HG03442 (cell line): Measurements from ENCODE around the gene ZNF488.

Source experiments
- ATAC-seq: cut with Tn5 transposase; IDR thresholded peaks from one replicate; pipeline ENCODE4 v1.9.1; 2021; ENCODE audit warnings: mild to moderate bottlenecking, moderate library complexity; ENCODE audit not compliant: unreplicated experiment

Gene ZNF488

DNA sequence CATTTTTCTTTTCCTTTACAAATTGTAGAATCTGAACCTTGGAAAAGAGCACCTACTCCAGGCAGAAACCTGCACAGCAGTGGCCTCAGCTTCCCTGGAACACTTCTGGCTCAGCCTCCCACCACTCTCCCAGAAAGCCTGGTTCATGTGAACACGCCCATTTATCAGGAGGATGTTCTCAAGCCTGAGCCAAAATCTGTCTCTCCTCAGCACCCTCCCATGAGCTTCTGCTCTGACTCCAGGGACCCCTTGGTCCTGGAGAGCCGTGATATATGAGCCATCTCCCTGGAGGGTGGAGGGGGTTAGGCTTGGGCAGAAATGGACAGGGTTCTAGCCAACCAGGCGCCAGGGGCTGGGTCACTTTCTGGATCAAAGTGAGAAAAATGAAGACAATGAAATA, 51.7 kb downstream of the ZNF488 start:
- ATAC-seq, result no peak

DNA sequence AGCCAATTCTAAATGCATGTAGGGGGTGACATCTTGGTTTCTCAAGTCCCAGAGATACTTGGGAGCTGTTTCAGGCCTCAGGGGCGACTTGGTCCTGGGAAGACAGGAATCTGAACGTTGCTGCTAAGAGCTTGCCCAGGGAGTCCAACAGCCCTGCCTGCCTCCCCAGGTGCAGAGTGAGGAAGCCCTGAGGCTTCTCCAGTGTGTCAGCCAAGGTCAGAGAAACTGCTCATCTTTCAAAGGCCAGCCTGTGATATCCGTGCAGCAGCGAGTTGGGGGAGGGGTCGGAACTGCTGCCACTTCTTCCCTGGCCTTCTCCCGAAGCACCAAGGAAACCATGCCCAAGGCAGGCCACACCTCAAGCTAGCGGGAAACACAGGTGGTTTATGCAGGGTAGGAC, 52.1 kb downstream of the ZNF488 start:
- no peak for ATAC-seq

DNA sequence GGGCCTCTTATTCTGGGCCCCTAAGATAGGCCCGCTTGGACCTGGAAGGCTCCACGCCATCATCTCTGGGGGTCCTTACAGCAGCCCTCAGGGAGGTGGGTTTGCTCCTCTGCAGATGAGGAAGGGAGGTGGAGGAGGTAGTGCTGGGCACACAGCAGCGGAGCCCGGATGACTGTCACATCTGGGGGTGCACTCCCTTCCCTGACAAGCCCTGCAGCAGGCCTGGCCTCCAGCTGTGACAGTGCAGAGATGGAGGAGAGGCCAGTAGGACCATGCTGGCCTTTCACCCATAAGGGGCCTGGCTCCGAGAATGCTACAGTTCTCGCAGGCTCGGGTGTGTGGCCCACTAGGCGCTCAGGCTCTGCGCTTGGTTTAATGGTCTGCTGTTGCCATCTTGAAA, 52.6 kb downstream of the ZNF488 start:
- no peak for ATAC-seq

DNA sequence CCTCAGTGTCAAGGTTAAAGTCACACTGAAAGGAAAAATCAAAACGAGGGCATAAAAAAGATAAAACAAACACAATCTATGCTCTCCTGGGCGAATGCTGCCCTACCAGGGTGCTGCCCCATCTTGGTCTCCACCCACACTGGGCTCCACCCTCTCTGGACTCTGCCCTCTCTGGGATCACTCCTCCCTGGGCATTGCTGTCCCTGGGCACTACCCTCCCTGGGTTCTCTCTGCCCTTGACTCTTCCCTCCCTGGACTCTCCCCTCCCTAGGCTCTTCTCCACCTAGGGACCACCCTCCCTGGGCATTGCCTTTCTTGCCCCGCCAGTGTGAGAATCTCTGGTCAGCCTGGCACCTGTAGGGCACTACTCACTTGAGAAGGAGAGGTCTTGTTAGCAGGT, 53.3 kb downstream of the ZNF488 start:
- ATAC-seq, result no peak

DNA sequence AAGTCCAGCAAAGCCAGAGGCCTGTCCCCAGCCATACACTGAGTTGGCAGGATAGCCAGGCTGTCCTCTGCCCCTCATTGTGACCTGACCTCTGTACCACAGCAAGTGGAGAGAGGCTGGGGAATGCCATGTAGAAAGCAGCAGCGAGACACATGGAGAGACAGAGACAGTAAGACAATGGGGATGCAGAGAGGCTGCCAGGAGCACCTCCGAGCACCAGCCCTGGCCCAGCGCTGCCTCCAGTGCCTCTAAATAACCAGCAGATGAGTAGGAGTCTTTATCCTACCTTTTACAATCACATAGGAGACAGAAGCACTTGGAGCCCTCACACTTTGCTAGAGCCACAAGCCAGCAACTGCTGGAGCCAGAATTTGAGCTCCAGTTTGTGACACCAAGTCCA, 53.7 kb downstream of the ZNF488 start:
- no peak for ATAC-seq

DNA sequence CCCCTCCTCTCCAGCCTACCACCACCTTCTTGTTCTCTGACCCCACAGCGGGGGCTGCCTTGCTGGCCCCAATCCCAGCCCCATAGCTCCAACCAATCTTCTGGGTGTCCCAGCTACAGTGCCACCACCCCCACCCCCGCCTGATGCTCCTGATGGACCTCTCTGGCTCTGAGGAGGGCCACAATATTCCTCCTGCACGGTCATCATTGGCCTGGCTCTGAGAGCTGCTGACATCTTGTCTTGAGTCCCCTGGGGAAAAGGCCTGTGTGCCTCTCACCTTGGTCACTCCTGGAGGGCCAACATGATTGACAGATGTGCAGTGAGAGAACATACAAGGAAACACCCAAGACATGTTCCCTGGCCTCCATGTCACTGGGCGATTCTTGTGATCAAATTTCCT, 54.2 kb downstream of the ZNF488 start:
- no peak for ATAC-seq

DNA sequence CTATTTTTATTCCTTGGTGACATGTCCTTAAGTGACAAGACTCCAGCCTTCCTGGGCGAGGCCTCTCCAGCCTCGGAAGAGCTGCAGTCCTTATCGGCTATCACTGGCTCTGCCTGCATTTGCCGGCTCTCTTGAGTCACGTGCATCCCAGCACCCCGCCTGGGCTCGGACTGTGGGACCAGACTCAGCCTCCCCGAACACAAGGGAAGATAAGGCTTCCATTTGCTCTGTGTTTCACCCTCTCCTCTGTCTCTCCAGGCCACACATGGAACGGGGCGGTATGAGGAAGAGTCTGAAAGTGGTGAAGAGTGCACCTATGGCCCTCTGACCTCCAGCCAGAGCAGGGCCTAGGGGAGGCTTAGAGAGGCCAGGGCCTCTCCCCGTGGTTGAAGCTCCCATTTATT, 57.2 kb downstream of the ZNF488 start:
- ATAC-seq, result no peak

DNA sequence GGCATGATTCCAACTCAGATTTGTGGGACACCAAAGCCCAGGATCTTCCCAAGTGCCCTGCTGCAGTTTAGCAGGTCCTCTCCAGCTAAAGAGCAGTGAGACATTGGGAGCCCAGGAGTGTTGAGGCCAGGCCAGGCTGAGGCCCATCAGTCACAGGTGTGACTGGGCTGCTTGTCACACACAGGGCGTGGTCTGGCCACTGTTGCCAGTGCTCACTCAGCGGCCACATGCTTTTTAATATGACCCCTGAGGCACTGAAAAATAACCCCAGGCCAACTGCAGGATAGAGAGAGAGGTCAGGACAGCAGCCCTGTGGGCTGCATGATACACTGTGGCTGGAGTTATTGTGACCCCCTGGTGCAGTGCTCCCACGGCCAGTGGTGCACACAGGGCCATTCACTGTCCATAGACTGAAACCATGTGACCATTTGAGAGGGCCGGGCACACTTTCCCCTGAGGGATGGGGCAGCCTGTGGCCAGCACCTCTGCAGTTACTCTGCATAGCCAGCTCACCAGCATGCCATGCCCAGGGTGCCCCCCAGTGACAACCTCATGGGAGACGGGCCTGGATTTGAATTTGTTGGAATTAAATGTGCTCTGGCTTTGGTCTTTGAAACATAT, 57.7 kb downstream of the ZNF488 start:
- ATAC-seq, result no peak

DNA sequence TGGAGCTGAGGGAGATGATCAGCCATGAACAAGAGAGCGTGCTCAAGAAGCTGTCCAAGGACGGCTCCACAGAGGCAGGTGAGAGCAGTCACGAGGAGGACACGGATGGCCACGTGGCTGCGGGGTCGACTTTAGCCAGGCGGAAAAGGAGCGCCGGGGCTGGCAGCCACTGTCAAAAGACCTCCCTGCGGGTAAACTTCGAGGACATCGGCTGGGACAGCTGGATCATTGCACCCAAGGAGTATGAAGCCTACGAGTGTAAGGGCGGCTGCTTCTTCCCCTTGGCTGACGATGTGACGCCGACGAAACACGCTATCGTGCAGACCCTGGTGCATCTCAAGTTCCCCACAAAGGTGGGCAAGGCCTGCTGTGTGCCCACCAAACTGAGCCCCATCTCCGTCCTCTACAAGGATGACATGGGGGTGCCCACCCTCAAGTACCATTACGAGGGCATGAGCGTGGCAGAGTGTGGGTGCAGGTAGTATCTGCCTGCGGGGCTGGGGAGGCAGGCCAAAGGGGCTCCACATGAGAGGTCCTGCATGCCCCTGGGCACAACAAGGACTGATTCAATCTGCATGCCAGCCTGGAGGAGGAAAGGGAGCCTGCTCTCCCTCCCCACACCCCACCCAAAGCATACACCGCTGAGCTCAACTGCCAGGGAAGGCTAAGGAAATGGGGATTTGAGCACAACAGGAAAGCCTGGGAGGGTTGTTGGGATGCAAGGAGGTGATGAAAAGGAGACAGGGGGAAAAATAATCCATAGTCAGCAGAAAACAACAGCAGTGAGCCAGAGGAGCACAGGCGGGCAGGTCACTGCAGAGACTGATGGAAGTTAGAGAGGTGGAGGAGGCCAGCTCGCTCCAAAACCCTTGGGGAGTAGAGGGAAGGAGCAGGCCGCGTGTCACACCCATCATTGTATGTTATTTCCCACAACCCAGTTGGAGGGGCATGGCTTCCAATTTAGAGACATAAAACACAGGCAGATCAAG, 58.5 kb downstream of the ZNF488 start:
- no peak for ATAC-seq

DNA sequence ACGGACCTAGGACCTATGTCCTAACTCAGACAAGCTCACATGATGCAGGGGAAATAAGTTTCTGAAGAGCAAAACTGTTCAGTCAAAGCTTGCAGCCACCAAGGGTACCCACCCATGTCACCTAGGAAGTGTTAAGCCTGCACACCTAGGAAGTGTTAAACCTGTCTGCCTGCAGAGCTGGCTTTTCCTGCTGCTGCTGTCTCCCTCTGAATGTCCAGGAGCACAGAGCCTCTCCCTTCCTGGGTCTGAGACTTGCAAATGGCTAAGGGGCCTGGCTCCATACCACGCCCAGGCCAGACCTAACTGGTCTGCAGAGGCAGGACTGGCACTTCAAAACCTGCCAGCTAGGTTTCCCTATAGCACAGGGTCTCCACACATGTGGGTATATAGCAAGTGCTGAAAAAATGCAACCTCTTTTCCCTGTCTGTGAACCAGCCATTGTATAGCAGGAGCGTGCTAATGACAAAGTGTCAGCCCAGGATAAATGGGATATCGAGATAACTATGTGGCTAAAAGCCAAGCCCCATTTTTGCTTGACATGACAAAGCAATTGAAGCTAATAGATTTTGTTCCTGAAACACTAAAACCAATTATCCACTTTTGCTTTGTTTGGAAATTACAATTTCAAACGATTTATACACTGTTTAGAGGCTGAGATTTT, 60.3 kb downstream of the ZNF488 start:
- ATAC-seq, result no peak

DNA sequence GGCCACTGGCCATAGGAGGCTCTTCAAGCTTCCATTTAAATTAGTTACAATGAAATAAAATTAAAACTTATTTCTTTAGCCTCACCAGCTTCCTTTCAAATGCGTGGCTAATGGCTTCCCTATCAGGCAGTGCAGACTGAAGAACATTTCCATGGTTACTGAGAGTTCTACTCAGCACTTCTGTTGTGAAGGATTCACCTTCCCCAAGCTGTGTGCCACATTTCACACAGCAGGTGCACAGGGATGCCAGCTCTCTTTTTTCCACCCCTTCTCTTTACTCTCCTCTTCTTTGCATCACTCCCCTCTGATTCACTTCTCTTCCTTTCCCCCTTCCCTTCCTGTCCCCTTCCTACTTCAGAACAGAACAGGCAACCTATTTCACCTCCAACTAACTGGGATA, 61.0 kb downstream of the ZNF488 start:
- no peak for ATAC-seq

DNA sequence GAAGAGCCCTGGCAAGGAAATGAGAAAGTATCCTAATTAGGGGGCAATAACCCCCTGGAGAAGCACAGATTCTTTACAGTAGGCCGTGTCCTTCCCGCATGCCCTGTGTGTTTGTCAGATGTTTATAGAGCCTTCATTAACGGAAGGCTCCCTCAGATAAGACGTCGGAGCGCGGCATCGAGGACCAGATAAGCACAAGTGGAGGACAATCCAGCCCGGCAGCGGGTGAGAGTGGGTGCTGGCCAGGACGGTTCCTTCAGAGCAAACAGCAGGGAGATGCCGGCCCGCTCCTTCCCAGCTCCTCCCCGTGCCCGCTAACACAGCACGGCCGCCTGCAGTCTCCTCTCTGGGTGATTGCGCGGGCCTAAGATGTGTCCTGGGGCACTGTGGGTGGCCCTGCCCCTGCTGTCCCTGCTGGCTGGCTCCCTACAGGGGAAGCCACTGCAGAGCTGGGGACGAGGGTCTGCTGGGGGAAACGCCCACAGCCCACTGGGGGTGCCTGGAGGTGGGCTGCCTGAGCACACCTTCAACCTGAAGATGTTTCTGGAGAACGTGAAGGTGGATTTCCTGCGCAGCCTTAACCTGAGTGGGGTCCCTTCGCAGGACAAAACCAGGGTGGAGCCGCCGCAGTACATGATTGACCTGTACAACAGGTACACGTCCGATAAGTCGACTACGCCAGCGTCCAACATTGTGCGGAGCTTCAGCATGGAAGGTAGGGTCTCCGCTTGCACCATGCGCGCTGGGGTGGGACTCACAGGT, 61.6 kb downstream of the ZNF488 start, which contains the start of gene GDF2:
Gene GDF2, plus strand, starts transcription at position 155 of the 762 bp plus-strand sequence. Its CDS starts 215 bp downstream, at position 370.
- no peak for ATAC-seq

DNA sequence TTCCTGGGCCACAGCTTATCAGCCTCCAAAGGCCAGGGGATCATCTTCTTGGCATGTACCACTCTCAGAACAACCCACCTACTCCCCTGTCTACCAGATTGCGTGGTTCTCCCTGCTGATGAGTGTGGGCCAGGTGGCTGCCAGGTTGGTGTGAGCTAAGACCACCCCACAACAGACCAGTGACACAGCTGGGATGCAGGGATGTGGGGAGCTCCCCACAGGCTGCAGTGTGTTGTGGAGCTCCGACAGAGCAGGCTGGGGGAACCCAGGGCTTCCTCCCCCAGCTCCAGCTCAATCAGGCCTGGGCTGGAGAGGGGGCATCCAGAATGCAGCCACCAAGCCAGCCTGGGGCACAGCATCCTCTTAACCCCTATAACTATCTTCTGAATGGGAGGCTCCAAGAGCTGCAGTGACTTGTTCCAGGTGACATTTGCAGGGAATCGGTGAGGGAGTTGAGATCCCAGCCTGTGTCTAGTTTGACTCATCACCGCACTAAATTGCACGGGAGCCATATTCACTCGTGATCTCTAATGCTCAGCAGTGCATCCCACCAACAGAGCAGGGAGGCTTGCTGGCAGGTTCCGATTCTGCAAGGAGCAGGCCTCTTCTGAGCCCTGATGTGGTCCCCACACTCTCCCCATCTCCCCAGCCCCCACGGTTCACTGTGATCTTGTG, 62.4 kb downstream of the ZNF488 start:
- ATAC-seq, result no peak

DNA sequence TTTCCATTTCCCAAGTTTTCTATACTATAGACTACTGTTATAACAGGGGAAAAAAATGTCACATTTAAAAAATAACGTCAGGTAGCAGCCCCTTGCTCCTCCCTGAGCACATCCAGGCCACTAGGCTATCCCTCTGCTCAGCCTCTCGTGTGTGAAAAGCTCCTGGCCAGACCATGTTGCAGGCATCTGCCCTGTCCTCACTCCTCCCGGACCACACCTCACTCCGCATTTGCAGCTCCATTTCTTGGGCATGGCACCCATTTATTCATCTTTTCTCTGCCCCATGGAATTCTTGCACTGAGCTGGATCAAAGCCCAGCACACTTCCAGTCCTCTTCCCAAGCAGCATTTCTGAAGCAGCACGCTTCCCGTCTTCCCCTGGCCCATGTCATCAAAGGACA, 63.3 kb downstream of the ZNF488 start:
- no peak for ATAC-seq

DNA sequence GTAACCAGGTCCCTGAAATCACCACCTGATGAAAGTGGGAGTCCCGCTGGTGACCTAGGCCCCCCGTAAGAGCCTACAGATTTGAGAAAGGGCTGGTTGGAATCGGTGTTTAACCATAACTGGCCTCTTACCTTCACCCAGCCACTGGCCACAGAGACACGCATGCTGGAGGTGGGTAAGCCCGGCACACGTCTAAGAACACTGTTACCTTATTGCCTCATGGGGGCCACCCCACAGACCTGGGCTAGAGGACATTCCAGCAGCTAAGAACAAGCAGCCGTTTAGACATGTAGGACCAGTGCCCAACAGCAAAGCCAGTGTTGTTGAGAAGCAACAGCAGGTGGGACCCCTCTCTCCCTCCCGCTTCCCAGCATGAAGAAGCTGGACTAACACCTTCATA, 64.3 kb downstream of the ZNF488 start:
- ATAC-seq, result no peak

DNA sequence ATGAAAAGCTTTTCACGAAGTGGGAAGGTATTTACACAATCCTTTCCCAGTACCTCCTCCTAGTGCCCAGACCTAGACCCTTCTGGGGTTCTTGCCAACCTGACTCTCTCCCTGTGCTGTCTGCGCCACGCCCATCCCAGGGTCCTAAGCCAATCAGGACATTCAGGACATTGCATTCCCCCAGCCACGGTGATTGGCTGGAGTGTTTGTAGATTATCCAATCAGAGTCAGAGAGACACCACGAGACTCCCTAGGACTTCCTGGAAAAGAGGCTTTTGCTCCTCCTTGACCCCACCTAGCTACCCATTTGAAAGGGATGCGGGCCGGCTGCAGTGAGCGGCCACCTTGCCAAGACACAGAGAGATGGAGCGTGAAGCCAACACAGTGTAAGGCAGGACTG, 65.4 kb downstream of the ZNF488 start:
- no peak for ATAC-seq

DNA sequence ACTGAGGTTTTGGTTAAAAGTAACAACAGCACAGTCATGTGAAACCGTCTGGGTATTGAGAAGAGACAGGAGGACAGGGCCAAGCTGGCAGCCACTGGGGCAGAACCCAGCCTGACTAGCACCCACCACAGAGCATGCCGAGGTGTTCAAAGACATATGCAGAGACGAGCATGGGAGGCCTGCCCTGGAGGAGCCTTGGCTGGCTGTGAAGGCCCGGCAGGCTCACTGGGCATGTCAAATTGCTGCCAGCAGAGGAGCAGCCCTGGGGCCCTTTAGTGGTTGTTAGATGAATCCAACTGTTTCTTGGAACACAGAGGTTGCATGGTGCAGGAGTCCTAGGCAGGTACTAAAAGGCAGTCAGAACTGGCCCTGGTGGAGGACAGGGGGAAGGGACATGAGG, 66.8 kb downstream of the ZNF488 start:
- no peak for ATAC-seq

DNA sequence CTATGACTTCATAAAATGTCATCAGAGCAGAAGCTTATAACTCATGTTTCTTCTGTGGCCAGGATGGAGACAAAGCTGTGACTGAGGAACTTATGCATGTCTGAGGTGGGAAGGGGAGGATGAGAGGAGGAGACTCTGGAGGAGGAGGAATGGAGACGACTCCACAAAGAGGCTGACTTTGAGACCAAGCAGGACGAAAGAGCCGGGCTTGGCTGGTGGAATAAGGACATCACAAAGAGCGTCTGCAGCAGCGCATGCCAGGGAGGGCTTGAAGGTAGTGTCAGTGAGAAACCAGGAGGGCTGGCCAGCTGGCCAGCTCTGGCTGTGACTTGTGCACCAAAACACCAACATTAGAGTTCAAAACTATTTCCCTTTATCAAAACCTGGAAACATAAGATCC, 68.0 kb downstream of the ZNF488 start:
- ATAC-seq, result no peak
